ENCODE results near the gene BRSK2. TPM values are rescaled to one million over a fixed set of nuclear protein-coding genes. Genes with fewer than 3 reads are reported as not detected.

BRSK2 gene
- total RNA-seq, 4 donors from 2014 or later, result 0.26 to 0.30 TPM; not detected in 2

DNA sequence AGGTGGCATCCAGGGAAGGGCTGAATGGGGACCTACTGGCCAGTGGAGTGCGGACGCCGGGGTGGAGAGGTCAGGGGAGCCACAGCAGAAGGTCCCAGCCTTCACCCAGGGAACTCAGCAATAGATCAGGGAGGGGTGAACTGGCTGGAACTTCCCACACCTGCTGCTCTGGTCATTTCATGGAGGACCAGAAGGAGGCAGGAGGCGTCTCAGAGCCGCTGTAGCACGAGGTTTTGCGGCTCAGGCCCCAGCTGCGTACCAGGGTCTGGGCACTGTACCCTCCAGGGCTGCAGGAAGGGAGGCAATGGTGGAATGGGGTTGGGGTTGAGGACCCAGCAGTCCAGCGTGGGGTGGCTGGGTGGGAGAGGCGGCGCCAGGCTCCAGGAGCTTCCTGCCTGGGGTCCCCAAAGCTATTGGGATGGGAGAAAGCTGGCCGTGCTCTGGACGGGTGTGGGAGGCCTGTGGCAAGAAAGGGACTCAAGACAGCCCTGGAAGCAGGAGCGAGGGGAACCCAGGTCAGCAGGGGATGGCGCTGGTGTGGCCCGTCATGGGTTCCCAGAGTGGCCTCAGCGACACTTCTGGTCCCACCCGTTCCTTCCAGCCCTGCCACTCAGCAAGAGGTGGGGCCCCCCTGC is 20.2 kb upstream of the BRSK2 start:
- DNase-seq (ENCODE audit: low spot score in 2 of 2), result no peak
- Histone ChIP-seq H3K36me3 (no peaks in the 10 kb centered on the region), H3K27me3 (peaks cover 39% of the 10 kb centered on the region), H3K4me1 (no peaks in the 10 kb centered on the region), H3K4me3 (no peak overlapping the region), H3K9me3 (peaks cover 11% of the 10 kb centered on the region), H3K27ac (no peak overlapping the region)
- TF ChIP-seq, protein P1, sequence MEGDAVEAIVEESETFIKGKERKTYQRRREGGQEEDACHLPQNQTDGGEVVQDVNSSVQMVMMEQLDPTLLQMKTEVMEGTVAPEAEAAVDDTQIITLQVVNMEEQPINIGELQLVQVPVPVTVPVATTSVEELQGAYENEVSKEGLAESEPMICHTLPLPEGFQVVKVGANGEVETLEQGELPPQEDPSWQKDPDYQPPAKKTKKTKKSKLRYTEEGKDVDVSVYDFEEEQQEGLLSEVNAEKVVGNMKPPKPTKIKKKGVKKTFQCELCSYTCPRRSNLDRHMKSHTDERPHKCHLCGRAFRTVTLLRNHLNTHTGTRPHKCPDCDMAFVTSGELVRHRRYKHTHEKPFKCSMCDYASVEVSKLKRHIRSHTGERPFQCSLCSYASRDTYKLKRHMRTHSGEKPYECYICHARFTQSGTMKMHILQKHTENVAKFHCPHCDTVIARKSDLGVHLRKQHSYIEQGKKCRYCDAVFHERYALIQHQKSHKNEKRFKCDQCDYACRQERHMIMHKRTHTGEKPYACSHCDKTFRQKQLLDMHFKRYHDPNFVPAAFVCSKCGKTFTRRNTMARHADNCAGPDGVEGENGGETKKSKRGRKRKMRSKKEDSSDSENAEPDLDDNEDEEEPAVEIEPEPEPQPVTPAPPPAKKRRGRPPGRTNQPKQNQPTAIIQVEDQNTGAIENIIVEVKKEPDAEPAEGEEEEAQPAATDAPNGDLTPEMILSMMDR (IDR thresholded peaks at IDR 0.05), result no peak
- TF ChIP-seq POLR2A (IDR thresholded peaks at IDR 0.05) (no peak), POLR2AphosphoS5 (IDR thresholded peaks at IDR 0.05) (no peak), EP300 (IDR thresholded peaks at IDR 0.05) (no peak)
- WGBS, result 80% methylated on average over 8 of the region's 18 CpGs

DNA sequence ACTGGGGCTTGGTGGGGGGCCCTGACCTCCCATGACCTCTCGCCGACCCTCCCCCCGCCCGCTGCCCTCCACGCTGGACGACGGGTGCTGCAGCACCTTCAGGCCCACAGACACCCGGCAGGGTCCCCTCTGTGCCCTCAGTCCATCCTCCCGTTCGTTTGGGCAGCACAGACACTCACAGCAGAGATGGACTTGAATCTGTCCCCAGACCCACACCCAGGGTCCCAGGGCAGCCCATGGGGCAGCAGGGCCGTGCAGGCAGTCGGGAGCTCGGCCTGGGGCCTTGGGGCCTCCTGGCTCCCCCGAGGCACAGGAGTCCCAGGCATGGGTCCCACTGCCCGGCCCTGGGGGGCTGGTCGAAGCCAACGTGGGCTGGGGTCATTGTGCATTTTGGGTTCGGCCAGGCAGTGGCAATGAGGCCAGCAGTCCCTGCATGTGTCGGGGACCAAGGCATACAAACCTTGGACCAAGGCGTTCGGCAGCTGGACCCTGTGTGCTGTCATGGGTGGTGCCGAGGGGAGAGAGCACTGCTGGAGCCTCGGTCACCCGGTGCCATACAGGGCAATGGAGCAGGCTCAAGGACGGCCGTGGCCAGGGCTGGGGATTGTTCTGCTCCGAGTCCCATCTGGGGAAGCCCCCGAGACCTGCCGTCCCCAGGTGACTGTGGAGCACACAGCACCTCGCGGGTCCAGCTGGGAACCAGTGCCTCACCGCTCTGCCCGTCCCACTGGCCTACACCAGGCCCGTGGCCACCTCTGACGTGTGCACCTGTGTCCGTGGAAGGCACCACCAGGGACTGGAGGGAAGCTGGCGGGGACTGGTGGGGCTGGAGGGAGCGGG is 19.3 kb upstream of the BRSK2 start:
- H3K27ac ChIP-seq, result no peak overlapping the region
- 92% methylated on average over 5 of the region's 38 CpGs for WGBS
- no peaks in the 10 kb centered on the region for H3K36me3 ChIP-seq
- no peak for TF ChIP-seq POLR2A (IDR thresholded peaks at IDR 0.05)
- TF ChIP-seq, protein P1 (IDR thresholded peaks at IDR 0.05), result no peak
- no peak for TF ChIP-seq EP300 (IDR thresholded peaks at IDR 0.05)
- no peak for TF ChIP-seq POLR2AphosphoS5 (IDR thresholded peaks at IDR 0.05)
- peaks cover 7% of the 10 kb centered on the region for H3K9me3 ChIP-seq
- no peaks in the 10 kb centered on the region for H3K4me1 ChIP-seq
- DNase-seq (ENCODE audit: low spot score in 2 of 2), result no peak
- peaks cover 44% of the 10 kb centered on the region for H3K27me3 ChIP-seq
- H3K4me3 ChIP-seq, result no peak overlapping the region

GRCh38 chr11:1371026-1371325 is 18.8 kb upstream of the BRSK2 start:
- no CpG with 5 or more reads among the region's 11 CpGs for WGBS
- H3K4me3 ChIP-seq, result no peak overlapping the region

GRCh38 chr11:1371377-1371776 is 18.4 kb upstream of the BRSK2 start:
- Histone ChIP-seq H3K27me3 (peaks cover 51% of the 10 kb centered on the region), H3K9me3 (peaks cover 3% of the 10 kb centered on the region), H3K4me1 (no peaks in the 10 kb centered on the region), H3K36me3 (no peaks in the 10 kb centered on the region), H3K4me3 (no peak overlapping the region), H3K27ac (no peak overlapping the region)
- no peak for DNase-seq (ENCODE audit: low spot score in 2 of 2)
- WGBS, result 87% methylated on average over 13 of the region's 13 CpGs
- TF ChIP-seq, protein P1 (IDR thresholded peaks at IDR 0.05), result no peak
- TF ChIP-seq EP300 (IDR thresholded peaks at IDR 0.05) (no peak), POLR2A (IDR thresholded peaks at IDR 0.05) (no peak), POLR2AphosphoS5 (IDR thresholded peaks at IDR 0.05) (no peak)

More at GRCh38 chr11:1371026-1371325, 18.8 kb upstream of the BRSK2 start:
- Histone ChIP-seq H3K27ac (no peak overlapping the region), H3K27me3 (peaks cover 50% of the 10 kb centered on the region), H3K4me1 (no peaks in the 10 kb centered on the region), H3K9me3 (peaks cover 4% of the 10 kb centered on the region), H3K36me3 (no peaks in the 10 kb centered on the region)
- no peak for DNase-seq (ENCODE audit: low spot score in 2 of 2)
- TF ChIP-seq POLR2A (IDR thresholded peaks at IDR 0.05) (no peak), POLR2AphosphoS5 (IDR thresholded peaks at IDR 0.05) (no peak), EP300 (IDR thresholded peaks at IDR 0.05) (no peak)
- TF ChIP-seq, protein P1 (IDR thresholded peaks at IDR 0.05), result no peak

GRCh38 chr11:1371836-1372465 is 17.8 kb upstream of the BRSK2 start:
- Histone ChIP-seq H3K4me3 (no peak overlapping the region), H3K27me3 (peaks cover 56% of the 10 kb centered on the region), H3K4me1 (no peaks in the 10 kb centered on the region), H3K36me3 (no peaks in the 10 kb centered on the region), H3K27ac (no peak overlapping the region), H3K9me3 (no peaks in the 10 kb centered on the region)
- DNase-seq (ENCODE audit: low spot score in 2 of 2), result no peak
- 79% methylated on average over 18 of the region's 26 CpGs for WGBS
- TF ChIP-seq EP300 (IDR thresholded peaks at IDR 0.05) (no peak), POLR2A (IDR thresholded peaks at IDR 0.05) (no peak), POLR2AphosphoS5 (IDR thresholded peaks at IDR 0.05) (no peak)
- TF ChIP-seq, protein P1 (IDR thresholded peaks at IDR 0.05), result no peak
